SH-SY5Y (cell line): ENCODE results near the gene WNT3A.

Experiments used
- GATA2 ChIP-seq: IDR thresholded peaks from 2 replicates; pipeline ENCODE4 v1.6.1; 2011; ENCODE audit warnings: mild to moderate bottlenecking, low read depth, low read length
- GATA3 ChIP-seq: IDR thresholded peaks from 2 replicates; pipeline ENCODE4 v1.6.1; 2011; ENCODE audit warnings: low read depth, mild to moderate bottlenecking, low read length, moderate library complexity

- TF ChIP-seq GATA2 = no peak
- no peak for TF ChIP-seq GATA3
Measured at GRCh38 chr1:228097333-228098081, 90.7 kb downstream of the WNT3A start.
